PFSK-1 (cell line): ENCODE measurements around the gene MRTFB.

Source experiments
- FOXP2 ChIP-seq: optimal IDR thresholded peaks from 2 replicates; pipeline ENCODE3; 2011; ENCODE audit warnings: borderline replicate concordance, control low read depth, inconsistent platforms; ENCODE audit not compliant: insufficient read depth; ENCODE audit errors: extremely low read length, extremely low read depth
- POLR2AphosphoS5 ChIP-seq: IDR thresholded peaks from 2 replicates; pipeline ENCODE4 v1.6.1; 2012; ENCODE audit warnings: low read depth, mild to moderate bottlenecking, control low read depth, low read length, moderate library complexity
- REST ChIP-seq, 2 experiments: IDR thresholded peaks; 2 replicates each; pipeline versions ENCODE4 v1.6.1 to v1.8.0; 2011 to 2012; ENCODE audit warnings: low read depth in 2 of 2, low read length in 2 of 2, control low read depth in 1 of 2, inconsistent platforms in 1 of 2, mild to moderate bottlenecking in 1 of 2, moderate library complexity in 1 of 2; ENCODE audit not compliant: insufficient read depth in 1 of 2
- SIN3A ChIP-seq: IDR thresholded peaks from 2 replicates; pipeline ENCODE4 v1.6.1; 2012; ENCODE audit warnings: mild to moderate bottlenecking, low read length, moderate library complexity, borderline replicate concordance; ENCODE audit not compliant: insufficient read depth
- TAF1 ChIP-seq: IDR thresholded peaks from 2 replicates; pipeline ENCODE4 v1.6.1; 2012; ENCODE audit warnings: low read length, control low read depth, borderline replicate concordance; ENCODE audit not compliant: insufficient read depth

The MRTFB gene

GRCh38 chr16:14303182-14303618, 232.1 kb downstream of the MRTFB start:
- no peak for TF ChIP-seq POLR2AphosphoS5
- TF ChIP-seq FOXP2, result no peak
- TF ChIP-seq TAF1, result no peak
- no peak for TF ChIP-seq SIN3A
- no peak for TF ChIP-seq REST (IDR thresholded peaks at IDR 0.05; ENCODE audit: insufficient read depth in 1 of 2, low read depth in 2 of 2, low read length in 2 of 2)

DNA sequence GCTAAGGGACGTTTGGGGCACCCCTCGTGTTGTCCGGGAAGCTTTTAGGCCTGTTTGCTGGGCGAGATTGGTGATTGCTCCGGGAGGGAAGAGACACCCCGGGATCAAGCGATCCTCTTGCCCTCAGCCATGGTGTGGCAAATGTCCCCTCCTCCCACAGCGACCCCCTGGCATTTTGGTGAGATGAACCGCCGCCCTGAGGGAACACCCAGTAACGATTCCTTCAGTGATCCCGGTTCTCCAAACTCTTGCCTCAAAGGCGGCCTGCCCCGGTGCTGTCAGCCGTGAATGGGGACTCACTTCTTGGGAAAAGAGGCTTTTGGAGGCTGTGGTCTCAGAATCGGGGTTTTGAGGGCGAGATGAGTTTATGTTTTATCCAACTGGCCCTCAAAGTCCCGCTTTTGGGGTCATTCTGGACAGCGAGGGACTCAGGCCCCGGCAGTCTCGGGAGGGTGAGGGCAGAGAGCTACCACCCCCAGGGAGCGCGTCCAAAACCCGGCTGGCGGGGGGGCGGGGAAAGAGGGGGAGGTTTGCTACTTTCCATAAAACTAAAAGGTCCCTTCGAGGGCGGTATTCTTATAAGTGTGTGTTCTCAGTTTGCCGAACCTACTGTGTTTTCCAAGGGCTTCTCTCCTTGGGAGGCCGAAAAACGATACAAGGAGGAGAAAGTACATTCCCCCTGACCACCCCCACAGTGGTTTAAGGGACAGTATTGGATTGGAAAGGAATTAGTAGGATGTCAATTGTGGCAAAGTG, 232.7 kb downstream of the MRTFB start:
- TF ChIP-seq POLR2AphosphoS5 (no peak), FOXP2 (no peak), REST (IDR thresholded peaks at IDR 0.05; ENCODE audit: insufficient read depth in 1 of 2, low read depth in 2 of 2, low read length in 2 of 2) (no peak), TAF1 (no peak), SIN3A (no peak)

DNA sequence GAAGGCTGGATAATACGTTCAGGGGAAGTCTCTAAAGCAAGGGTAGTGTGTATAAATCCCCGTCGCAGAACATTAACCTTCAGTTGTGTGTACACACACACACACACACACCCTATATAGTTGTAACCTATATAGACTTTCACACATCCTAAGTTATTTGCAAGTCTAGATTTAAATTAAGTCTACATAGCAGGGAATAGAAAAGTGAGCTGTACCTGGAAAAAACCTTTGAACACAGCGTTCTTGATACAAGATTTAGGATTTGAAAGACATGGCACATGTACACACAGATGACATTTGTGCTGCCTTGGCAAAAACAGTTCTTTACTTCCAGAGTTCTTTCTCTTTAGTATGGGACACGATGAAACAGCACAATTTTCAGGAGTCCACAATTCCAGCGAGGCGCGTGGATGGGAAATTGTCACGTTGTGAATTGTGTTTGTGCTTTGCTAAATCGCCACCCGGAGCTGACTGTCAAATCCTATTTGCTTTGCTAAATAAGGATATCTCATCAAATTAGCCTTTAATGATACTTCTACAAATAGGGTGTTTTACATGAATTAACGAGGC, 233.9 kb downstream of the MRTFB start:
- TF ChIP-seq FOXP2, result no peak
- no peak for TF ChIP-seq TAF1
- no peak for TF ChIP-seq POLR2AphosphoS5
- no peak for TF ChIP-seq SIN3A
- TF ChIP-seq REST (IDR thresholded peaks at IDR 0.05; ENCODE audit: insufficient read depth in 1 of 2, low read depth in 2 of 2, low read length in 2 of 2), result no peak

- no peak for TF ChIP-seq POLR2AphosphoS5
- no peak for TF ChIP-seq REST (IDR thresholded peaks at IDR 0.05; ENCODE audit: insufficient read depth in 1 of 2, low read depth in 2 of 2, low read length in 2 of 2)
- TF ChIP-seq FOXP2, result no peak
- TF ChIP-seq TAF1, result no peak
- no peak for TF ChIP-seq SIN3A
These were observed 235.5 kb downstream of the MRTFB start for GRCh38 chr16:14306485-14307058.
